WTC11 (cell line): ENCODE measurements around the gene NIF3L1.

Source experiments
- CREB1 ChIP-seq: sonication (generic); formaldehyde crosslinking; IDR thresholded peaks from 2 replicates; pipeline ENCODE4 v1.8.0; 2023; ENCODE audit warnings: mild to moderate bottlenecking, missing genetic modification reagents
- JUN ChIP-seq: sonication (generic); formaldehyde crosslinking; IDR thresholded peaks from 2 replicates; pipeline ENCODE4 v1.8.0; 2023; ENCODE audit warnings: mild to moderate bottlenecking, missing genetic modification reagents
- NFE2L1 ChIP-seq: sonication (generic); formaldehyde crosslinking; IDR thresholded peaks from 2 replicates; pipeline ENCODE4 v1.8.1; 2023; ENCODE audit warnings: missing genetic modification reagents
- ZNF317 ChIP-seq: sonication (generic); formaldehyde crosslinking; IDR thresholded peaks from 2 replicates; pipeline ENCODE4 v1.8.1; 2023; ENCODE audit warnings: low read depth, mild to moderate bottlenecking, moderate library complexity, missing genetic modification reagents, borderline replicate concordance
- TF ChIP-seq, protein P1 (sequence below): sonication (generic); formaldehyde crosslinking; IDR thresholded peaks from 2 replicates; pipeline ENCODE4 v1.8.0; 2022; ENCODE audit warnings: mild to moderate bottlenecking, missing genetic modification reagents
- TF ChIP-seq, protein P2 (sequence below): fragments of 200-600 bp; IDR thresholded peaks from 2 replicates; pipeline ENCODE4 v1.8.0; 2022; ENCODE audit warnings: antibody characterized with exemption
- TF ChIP-seq, protein P3 (sequence below): sonication (generic); formaldehyde crosslinking; IDR thresholded peaks from 2 replicates; pipeline ENCODE4 v1.8.0; 2022; ENCODE audit warnings: mild to moderate bottlenecking, missing genetic modification reagents
- TF ChIP-seq, protein P4 (sequence below): sonication (generic); formaldehyde crosslinking; IDR thresholded peaks from 2 replicates; pipeline ENCODE4 v1.8.0; 2022; ENCODE audit warnings: mild to moderate bottlenecking, missing genetic modification reagents
- TF ChIP-seq, protein P5 (sequence below): sonication (generic); formaldehyde crosslinking; IDR thresholded peaks from 2 replicates; pipeline ENCODE4 v1.8.1; 2023; ENCODE audit warnings: mild to moderate bottlenecking, missing genetic modification reagents, moderate library complexity

DNA sequence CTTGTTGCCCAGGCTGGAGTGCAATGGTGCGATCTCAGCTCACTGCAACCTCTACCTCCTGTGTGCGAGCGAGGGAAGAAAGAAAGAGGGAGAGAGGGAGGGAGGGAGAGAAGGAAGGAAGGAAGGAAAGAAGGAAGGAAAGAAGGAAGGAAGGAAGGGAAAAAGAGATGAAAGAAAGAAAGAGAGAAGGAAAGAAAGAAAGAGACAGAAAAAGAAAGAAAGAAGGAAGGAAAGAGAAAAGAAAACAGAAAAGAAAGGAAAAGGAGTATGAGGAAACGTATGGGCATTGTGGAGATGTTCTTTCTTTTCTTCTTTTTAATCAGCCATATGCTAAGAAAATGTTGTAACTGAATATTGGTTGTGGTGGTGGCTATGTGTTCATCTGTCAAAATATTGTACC, 41.2 kb upstream of the NIF3L1 start:
- TF ChIP-seq, protein P1, sequence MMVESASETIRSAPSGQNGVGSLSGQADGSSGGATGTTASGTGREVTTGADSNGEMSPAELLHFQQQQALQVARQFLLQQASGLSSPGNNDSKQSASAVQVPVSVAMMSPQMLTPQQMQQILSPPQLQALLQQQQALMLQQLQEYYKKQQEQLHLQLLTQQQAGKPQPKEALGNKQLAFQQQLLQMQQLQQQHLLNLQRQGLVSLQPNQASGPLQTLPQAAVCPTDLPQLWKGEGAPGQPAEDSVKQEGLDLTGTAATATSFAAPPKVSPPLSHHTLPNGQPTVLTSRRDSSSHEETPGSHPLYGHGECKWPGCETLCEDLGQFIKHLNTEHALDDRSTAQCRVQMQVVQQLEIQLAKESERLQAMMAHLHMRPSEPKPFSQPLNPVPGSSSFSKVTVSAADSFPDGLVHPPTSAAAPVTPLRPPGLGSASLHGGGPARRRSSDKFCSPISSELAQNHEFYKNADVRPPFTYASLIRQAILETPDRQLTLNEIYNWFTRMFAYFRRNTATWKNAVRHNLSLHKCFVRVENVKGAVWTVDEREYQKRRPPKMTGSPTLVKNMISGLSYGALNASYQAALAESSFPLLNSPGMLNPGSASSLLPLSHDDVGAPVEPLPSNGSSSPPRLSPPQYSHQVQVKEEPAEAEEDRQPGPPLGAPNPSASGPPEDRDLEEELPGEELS (CRISPR knock-in tag) = no peak
- TF ChIP-seq, protein P2, sequence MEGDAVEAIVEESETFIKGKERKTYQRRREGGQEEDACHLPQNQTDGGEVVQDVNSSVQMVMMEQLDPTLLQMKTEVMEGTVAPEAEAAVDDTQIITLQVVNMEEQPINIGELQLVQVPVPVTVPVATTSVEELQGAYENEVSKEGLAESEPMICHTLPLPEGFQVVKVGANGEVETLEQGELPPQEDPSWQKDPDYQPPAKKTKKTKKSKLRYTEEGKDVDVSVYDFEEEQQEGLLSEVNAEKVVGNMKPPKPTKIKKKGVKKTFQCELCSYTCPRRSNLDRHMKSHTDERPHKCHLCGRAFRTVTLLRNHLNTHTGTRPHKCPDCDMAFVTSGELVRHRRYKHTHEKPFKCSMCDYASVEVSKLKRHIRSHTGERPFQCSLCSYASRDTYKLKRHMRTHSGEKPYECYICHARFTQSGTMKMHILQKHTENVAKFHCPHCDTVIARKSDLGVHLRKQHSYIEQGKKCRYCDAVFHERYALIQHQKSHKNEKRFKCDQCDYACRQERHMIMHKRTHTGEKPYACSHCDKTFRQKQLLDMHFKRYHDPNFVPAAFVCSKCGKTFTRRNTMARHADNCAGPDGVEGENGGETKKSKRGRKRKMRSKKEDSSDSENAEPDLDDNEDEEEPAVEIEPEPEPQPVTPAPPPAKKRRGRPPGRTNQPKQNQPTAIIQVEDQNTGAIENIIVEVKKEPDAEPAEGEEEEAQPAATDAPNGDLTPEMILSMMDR = no peak
- TF ChIP-seq NFE2L1 (CRISPR knock-in tag) (no peak), CREB1 (CRISPR knock-in tag) (no peak), ZNF317 (CRISPR knock-in tag) (no peak), JUN (CRISPR knock-in tag) (no peak)
- TF ChIP-seq, protein P3, sequence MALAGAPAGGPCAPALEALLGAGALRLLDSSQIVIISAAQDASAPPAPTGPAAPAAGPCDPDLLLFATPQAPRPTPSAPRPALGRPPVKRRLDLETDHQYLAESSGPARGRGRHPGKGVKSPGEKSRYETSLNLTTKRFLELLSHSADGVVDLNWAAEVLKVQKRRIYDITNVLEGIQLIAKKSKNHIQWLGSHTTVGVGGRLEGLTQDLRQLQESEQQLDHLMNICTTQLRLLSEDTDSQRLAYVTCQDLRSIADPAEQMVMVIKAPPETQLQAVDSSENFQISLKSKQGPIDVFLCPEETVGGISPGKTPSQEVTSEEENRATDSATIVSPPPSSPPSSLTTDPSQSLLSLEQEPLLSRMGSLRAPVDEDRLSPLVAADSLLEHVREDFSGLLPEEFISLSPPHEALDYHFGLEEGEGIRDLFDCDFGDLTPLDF = no peak
- TF ChIP-seq, protein P4, sequence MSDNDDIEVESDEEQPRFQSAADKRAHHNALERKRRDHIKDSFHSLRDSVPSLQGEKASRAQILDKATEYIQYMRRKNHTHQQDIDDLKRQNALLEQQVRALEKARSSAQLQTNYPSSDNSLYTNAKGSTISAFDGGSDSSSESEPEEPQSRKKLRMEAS = no peak
- TF ChIP-seq, protein P5, sequence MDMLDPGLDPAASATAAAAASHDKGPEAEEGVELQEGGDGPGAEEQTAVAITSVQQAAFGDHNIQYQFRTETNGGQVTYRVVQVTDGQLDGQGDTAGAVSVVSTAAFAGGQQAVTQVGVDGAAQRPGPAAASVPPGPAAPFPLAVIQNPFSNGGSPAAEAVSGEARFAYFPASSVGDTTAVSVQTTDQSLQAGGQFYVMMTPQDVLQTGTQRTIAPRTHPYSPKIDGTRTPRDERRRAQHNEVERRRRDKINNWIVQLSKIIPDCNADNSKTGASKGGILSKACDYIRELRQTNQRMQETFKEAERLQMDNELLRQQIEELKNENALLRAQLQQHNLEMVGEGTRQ (CRISPR knock-in tag) = no peak
